IPS-18c (cell line): Measurements from ENCODE around the gene LGR4.

Source experiments
- H3K4me3 ChIP-seq: 2 replicates; pipeline ENCODE4 v1.7.0; 2013; ENCODE audit warnings: low read depth, mild to moderate bottlenecking, low read length, moderate library complexity; ENCODE audit not compliant: insufficient read depth
- H3K9me3 ChIP-seq: one replicate; pipeline ENCODE4 v1.6.1; 2013; ENCODE audit warnings: mild to moderate bottlenecking, low read length, moderate library complexity; ENCODE audit not compliant: control insufficient read depth, insufficient read depth

The LGR4 gene

GRCh38 chr11:27495710-27496300, 23.2 kb upstream of the LGR4 start:
- no peak overlapping the region for H3K4me3 ChIP-seq
- H3K9me3 ChIP-seq, result no peaks in the 10 kb centered on the region

GRCh38 chr11:27489092-27489491, 16.5 kb upstream of the LGR4 start:
- no peak overlapping the region for H3K4me3 ChIP-seq
- peaks cover 2% of the 10 kb centered on the region for H3K9me3 ChIP-seq

- no peak overlapping the region for H3K4me3 ChIP-seq
- peaks cover 2% of the 10 kb centered on the region for H3K9me3 ChIP-seq
These were observed 15.1 kb upstream of the LGR4 start for GRCh38 chr11:27487706-27488105.

GRCh38 chr11:27485930-27486773, 13.6 kb upstream of the LGR4 start:
- peaks cover 2% of the 10 kb centered on the region for H3K9me3 ChIP-seq
- no peak overlapping the region for H3K4me3 ChIP-seq

GRCh38 chr11:27482793-27483192, 10.2 kb upstream of the LGR4 start:
- Histone ChIP-seq H3K4me3 (no peak overlapping the region), H3K9me3 (peaks cover 2% of the 10 kb centered on the region)

GRCh38 chr11:27481992-27482391, 9.4 kb upstream of the LGR4 start:
- Histone ChIP-seq H3K4me3 (no peak overlapping the region), H3K9me3 (peaks cover 2% of the 10 kb centered on the region)

- Histone ChIP-seq H3K4me3 (no peak overlapping the region), H3K9me3 (no peaks in the 10 kb centered on the region)
These were observed 5.2 kb upstream of the LGR4 start for GRCh38 chr11:27477831-27478230.

- no peaks in the 10 kb centered on the region for H3K9me3 ChIP-seq
- no peak overlapping the region for H3K4me3 ChIP-seq
These were observed 4.7 kb upstream of the LGR4 start for GRCh38 chr11:27477243-27477642.

GRCh38 chr11:27475622-27476021, 3.0 kb upstream of the LGR4 start:
- Histone ChIP-seq H3K9me3 (no peaks in the 10 kb centered on the region), H3K4me3 (no peak overlapping the region)

GRCh38 chr11:27473017-27473406, 422 bp upstream of the LGR4 start:
- no peaks in the 10 kb centered on the region for H3K9me3 ChIP-seq

GRCh38 chr11:27471589-27472397, 797 bp downstream of the LGR4 start:
- Histone ChIP-seq H3K9me3 (no peaks in the 10 kb centered on the region), H3K4me3 (peak overlapping the region; percentile 87)

More at GRCh38 chr11:27473017-27473406, 422 bp upstream of the LGR4 start:
- peak overlapping the region; percentile 43; the same call in 1 of the 2 replicates for H3K4me3 ChIP-seq

- H3K4me3 ChIP-seq, result peak overlapping the region; percentile 87
- no peaks in the 10 kb centered on the region for H3K9me3 ChIP-seq
These were observed 1.6 kb downstream of the LGR4 start for GRCh38 chr11:27470826-27471588.

- Histone ChIP-seq H3K9me3 (no peaks in the 10 kb centered on the region), H3K4me3 (peak overlapping the region; percentile 87)
These were observed 2.4 kb downstream of the LGR4 start for GRCh38 chr11:27470166-27470565.

- Histone ChIP-seq H3K4me3 (peak overlapping the region; percentile 87), H3K9me3 (no peaks in the 10 kb centered on the region)
These were observed 3.4 kb downstream of the LGR4 start for GRCh38 chr11:27468995-27469695.

- Histone ChIP-seq H3K4me3 (peak overlapping the region; percentile 36), H3K9me3 (no peaks in the 10 kb centered on the region)
These were observed 4.2 kb downstream of the LGR4 start for GRCh38 chr11:27468209-27468994.
